Measurements from ENCODE around the gene HIRIP3. TPM values are rescaled to one million over a fixed set of nuclear protein-coding genes. Genes with fewer than 3 reads are reported as not detected.
A peak's percentile ranks its signal among the peaks of the same experiment; 100 is the strongest.

HIRIP3 gene
- total and polyA plus RNA-seq, 2 of the 4 experiments (the other 2 are of a cell fraction) = 5.0 to 10.5 TPM

DNA sequence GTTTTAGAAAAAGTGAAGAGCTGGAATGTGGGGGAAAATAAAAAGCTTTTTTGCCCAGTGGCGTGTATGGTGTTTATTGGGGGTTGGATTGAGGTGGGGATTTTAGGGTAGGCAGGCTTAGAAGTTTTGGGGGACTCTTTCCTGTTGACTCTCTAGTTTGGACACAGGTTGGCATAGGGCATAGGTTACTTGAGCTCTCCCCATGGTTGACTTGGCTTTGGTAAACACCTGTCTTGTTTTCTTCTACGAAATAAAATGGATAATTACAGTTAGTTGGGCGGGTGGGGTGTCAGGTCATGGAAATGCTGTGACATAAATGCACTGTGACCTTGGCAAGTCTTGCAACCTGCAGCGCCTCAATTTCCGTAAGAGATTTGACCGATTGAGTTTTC is 22.4 kb downstream of the HIRIP3 start:
- WGBS, 2 experiments (ENCODE audit: extremely low coverage in 2 of 2, insufficient read length in 1 of 2) = 61% methylated on average over 6 of the region's 6 CpGs; no CpG with 5 or more reads in 1 of the 2 experiments
- Histone ChIP-seq H2AFZ (replicated peaks; ENCODE audit: low read length, poor library complexity) (peak overlapping the region; percentile 97), H4K5ac (ENCODE audit: low read depth, low read length) (peak overlapping the region; percentile 2; the same call in 1 of the 2 replicates), H2BK15ac (ENCODE audit: low read depth, low read length) (no peak overlapping the region), H3K9ac (ENCODE audit: low read depth, low read length) (no peak overlapping the region), H3K4ac (ENCODE audit: low read depth, low read length) (no peak overlapping the region), H2BK20ac (ENCODE audit: low read depth, low read length) (no peak overlapping the region), H2BK120ac (ENCODE audit: low read depth, low read length) (no peak overlapping the region), H3K4me1 (ENCODE audit: control insufficient read depth, insufficient read depth, low read length) (peaks cover 13% of the 10 kb centered on the region; the same call in 1 of the 2 replicates), H3K27ac (ENCODE audit: insufficient read depth, low read length) (no peak overlapping the region), H3K4me3 (ENCODE audit: insufficient read depth, low read depth, low read length) (no peak overlapping the region), H3K56ac (ENCODE audit: extremely low read depth, insufficient read depth, low read length) (no peak overlapping the region), H2BK5ac (ENCODE audit: low read depth, low read length, poor library complexity, severe bottlenecking) (no peak overlapping the region), H3K9me1 (ENCODE audit: insufficient read depth, low read length) (peaks cover 20% of the 10 kb centered on the region), H3K23ac (ENCODE audit: low read depth, low read length) (no peak overlapping the region), H3K18ac (ENCODE audit: low read depth, low read length) (no peak overlapping the region), H3K14ac (replicated peaks; ENCODE audit: low read depth, low read length) (no peak overlapping the region), H4K91ac (ENCODE audit: insufficient read depth, low read depth, low read length) (no peak overlapping the region), H4K8ac (ENCODE audit: low read depth in 2 of 2, low read length in 2 of 2) (peak overlapping the region; percentile 48 to 65; a peak in 3 of 4 replicates), H2AK9ac (replicated peaks; ENCODE audit: low read depth, low read length, poor library complexity) (no peak overlapping the region), H3K36me3 (ENCODE audit: control insufficient read depth, insufficient read depth, low read length) (peaks cover 19% of the 10 kb centered on the region), H4K20me1 (ENCODE audit: insufficient read depth, low read length) (peaks cover 39% of the 10 kb centered on the region), H3K27me3 (ENCODE audit: control insufficient read depth, insufficient read depth, low read length) (no peaks in the 10 kb centered on the region), H2AK5ac (ENCODE audit: low read depth, low read length) (no peak overlapping the region), H3K9me3 (ENCODE audit: control insufficient read depth, insufficient read depth, low read length) (no peaks in the 10 kb centered on the region), H3K79me1 (ENCODE audit: low read depth in 1 of 2, low read length in 2 of 2) (peaks cover 0 to 43% of the 10 kb centered on the region in 2 experiments), H3K4me2 (ENCODE audit: low read depth, low read length) (peak overlapping the region; percentile 34; the same call in 1 of the 2 replicates)
- no peak for DNase-seq
- in situ Hi-C loops (cut with MboI; ENCODE audit: low sequenced_read_pairs) (no loop called here), dilution Hi-C loops (cut with HindIII; ENCODE audit: low sequenced_read_pairs, unreplicated experiment) (no loop called here), intact Hi-C loops (cut with micrococcal nuclease) (loop anchor here (1.0 to 5.0 kb wide), 3 partner anchors 46 to 110 kb away; partner anchors contain the start of genes ASPHD1, CDIPT and KCTD13)
- BruUV-seq (replicated peaks) = no TSS peak
- TF ChIP-seq MAFK (IDR thresholded peaks at IDR 0.05; ENCODE audit: low read depth, low read length) (no peak), CEBPB (IDR thresholded peaks at IDR 0.05; ENCODE audit: low read depth, low read length) (no peak), SMC3 (IDR thresholded peaks at IDR 0.05; ENCODE audit: low read depth, low read length) (no peak), MAZ (IDR thresholded peaks at IDR 0.05; ENCODE audit: borderline replicate concordance, low read depth, low read length) (no peak), RFX5 (IDR thresholded peaks at IDR 0.05; ENCODE audit: low read depth, low read length) (no peak), RAD21 (IDR thresholded peaks at IDR 0.05; ENCODE audit: low read length) (no peak), FOS (IDR thresholded peaks at IDR 0.05; ENCODE audit: low read depth, low read length) (no peak), BHLHE40 (IDR thresholded peaks at IDR 0.05; ENCODE audit: low read depth, low read length) (no peak)
- ChIA-PET CTCF (interaction anchor here (1.1 to 1.3 kb wide), 2 partner anchors 11 to 12 kb away, joined by 3 read pairs; partner anchors contain the start of gene TMEM219), POLR2A (ENCODE audit: unreplicated experiment) (interaction anchor here (1.1 to 1.3 kb wide), 3 partner anchors 10 to 23 kb away, joined by 4 to 8 read pairs (median 5); partner anchors contain the start of gene TMEM219)
- ATAC-seq (ENCODE audit: low read depth) = no peak
